Natural killer cell (primary cell): ENCODE data around the gene DAZAP1. TPM values are rescaled to one million over a fixed set of nuclear protein-coding genes. Genes with fewer than 3 reads are reported as not detected.

Experiments
- ATAC-seq, 3 donors: fragments of 150-1000 bp in 2 of 3; fragments of 200-7000 bp in 1 of 3; cut with Tn5 transposase; 1 replicate in 1 of 3; 2 replicates in 2 of 3; pipeline ENCODE4 v1.10.0; 2021; ENCODE audit warnings: mild to moderate bottlenecking in 2 of 3, moderate library complexity in 2 of 3
- DNase-seq, 2 donors: peaks; one replicate each; pipeline versions ENCODE4 v3.0.0 to v3.0.0-alpha.2; 2013 to 2021; ENCODE audit warnings: mixed read lengths in 1 of 2
- H3K27ac ChIP-seq: one replicate; pipeline ENCODE4 v1.5.1; 2013; ENCODE audit warnings: mild to moderate bottlenecking, low read length
- H3K27me3 ChIP-seq: one replicate; pipeline ENCODE4 v1.6.1; 2013; ENCODE audit warnings: low read length; ENCODE audit not compliant: control insufficient read depth, insufficient read depth
- H3K36me3 ChIP-seq: one replicate; pipeline ENCODE4 v1.6.1; 2013; ENCODE audit warnings: low read length; ENCODE audit not compliant: control insufficient read depth, insufficient read depth
- H3K4me1 ChIP-seq: one replicate; pipeline ENCODE4 v1.6.1; 2013; ENCODE audit warnings: low read length; ENCODE audit not compliant: control insufficient read depth, insufficient read depth
- H3K4me3 ChIP-seq: one replicate; pipeline ENCODE4 v1.5.1; 2013; ENCODE audit warnings: low read length
- H3K9me3 ChIP-seq: one replicate; pipeline ENCODE4 v1.6.1; 2013; ENCODE audit warnings: low read length; ENCODE audit not compliant: control insufficient read depth, insufficient read depth
- H3K27ac Mint-ChIP-seq, 2 donors: one replicate each; pipeline ENCODE4 v1.8.0; 2022; ENCODE audit warnings: mild to moderate bottlenecking in 2 of 2, mixed read lengths in 2 of 2, moderate library complexity in 1 of 2
- H3K27me3 Mint-ChIP-seq, 2 donors: one replicate each; pipeline ENCODE4 v1.8.0; 2022; ENCODE audit warnings: low read depth in 2 of 2, mixed read lengths in 2 of 2
- H3K36me3 Mint-ChIP-seq: one replicate; pipeline ENCODE4 v1.8.0; 2022; ENCODE audit warnings: mixed read lengths
- H3K4me1 Mint-ChIP-seq, 2 donors: one replicate each; pipeline ENCODE4 v1.8.0; 2022; ENCODE audit warnings: mixed read lengths in 2 of 2
- H3K4me3 Mint-ChIP-seq: one replicate; pipeline ENCODE4 v1.8.0; 2022; ENCODE audit warnings: mild to moderate bottlenecking, moderate library complexity, mixed read lengths
- H3K9me3 Mint-ChIP-seq, 2 donors: one replicate each; pipeline ENCODE4 v1.8.0; 2022; ENCODE audit warnings: mixed read lengths in 2 of 2
- CTCF ChIP-seq: fragments of 200-600 bp; IDR thresholded peaks from one replicate; pipeline ENCODE4 v1.8.0; 2022; ENCODE audit warnings: antibody characterized with exemption
- WGBS: methylation state at CpG from one replicate; pipeline ENCODE4 v1.1.7; 2013; ENCODE audit warnings: missing lambda C conversion rate; ENCODE audit not compliant: insufficient coverage; 5-methylcytosine and 5-hydroxymethylcytosine counted together
- intact Hi-C: fragments of 100-400 bp; cut with micrococcal nuclease; formaldehyde crosslinking; loops from one replicate; pipeline ENCODE4 v1.14.2; 2022
- total RNA-seq, 4 donors: library from RNA; stranded (reverse); fragments of 120-200 nt in 1 of 4; gene quantifications; one replicate each; pipeline versions ENCODE4 v1.2.3 to v1.2.4, GENCODE V29; 2013 to 2022

DAZAP1 gene
- total RNA-seq, 3 donors from 2014 or later (not counting 1 experiment from before 2014, with no cell fraction given): 166 to 207 (median 170) TPM

DNA sequence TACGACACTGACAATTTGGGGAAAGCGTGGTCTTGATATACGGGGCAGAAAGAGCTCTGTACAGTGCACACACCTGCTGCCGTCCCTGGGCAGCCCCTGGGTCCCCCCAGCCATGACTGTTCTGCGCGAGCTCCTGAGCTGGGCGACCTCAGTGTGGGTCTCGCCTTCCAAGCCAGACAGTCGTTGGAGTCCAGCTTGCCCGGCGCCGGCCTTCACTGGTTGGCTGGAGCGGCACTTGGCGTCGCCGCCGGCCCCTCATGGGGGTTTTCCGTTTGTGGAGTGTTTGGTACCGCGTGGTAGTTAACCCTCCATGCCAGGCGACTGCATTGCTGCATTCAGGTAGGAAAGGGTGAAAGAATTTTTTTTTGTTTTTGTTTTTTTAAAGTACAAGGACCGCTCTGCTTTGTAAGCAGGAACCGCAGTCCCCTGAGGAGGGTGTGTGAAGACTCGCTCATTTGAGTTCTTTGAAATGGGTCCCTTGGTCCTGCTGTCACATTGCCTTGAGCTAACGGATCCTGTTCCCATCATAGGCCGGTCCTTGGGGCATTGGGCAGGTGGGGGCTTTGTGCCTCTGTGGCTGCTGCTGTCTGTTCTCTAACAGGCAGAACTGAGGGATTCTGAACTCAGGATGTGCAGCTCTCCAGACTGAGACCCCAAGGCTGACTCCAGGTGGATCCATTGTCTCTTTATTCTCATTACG, 20.0 kb downstream of the DAZAP1 start:
- Histone ChIP-seq H3K9me3 (no peaks in the 10 kb centered on the region), H3K27me3 (no peaks in the 10 kb centered on the region), H3K4me1 (no peaks in the 10 kb centered on the region), H3K4me3 (no peak overlapping the region), H3K36me3 (peaks cover 64% of the 10 kb centered on the region), H3K27ac (no peak overlapping the region)
- ATAC-seq (no peak), DNase-seq (no peak)
- no peaks in the 10 kb centered on the region for H3K9me3 Mint-ChIP-seq
- WGBS: 93% methylated on average over 27 of the region's 27 CpGs
- no peaks in the 10 kb centered on the region for H3K27me3 Mint-ChIP-seq
- H3K4me1 Mint-ChIP-seq: peaks cover 0 to 4% of the 10 kb centered on the region in 2 donors
- intact Hi-C loops: no loop called here
- no peak overlapping the region for H3K27ac Mint-ChIP-seq
- no peak overlapping the region for H3K4me3 Mint-ChIP-seq
- no peak for TF ChIP-seq CTCF
- H3K36me3 Mint-ChIP-seq: no peaks in the 10 kb centered on the region

DNA sequence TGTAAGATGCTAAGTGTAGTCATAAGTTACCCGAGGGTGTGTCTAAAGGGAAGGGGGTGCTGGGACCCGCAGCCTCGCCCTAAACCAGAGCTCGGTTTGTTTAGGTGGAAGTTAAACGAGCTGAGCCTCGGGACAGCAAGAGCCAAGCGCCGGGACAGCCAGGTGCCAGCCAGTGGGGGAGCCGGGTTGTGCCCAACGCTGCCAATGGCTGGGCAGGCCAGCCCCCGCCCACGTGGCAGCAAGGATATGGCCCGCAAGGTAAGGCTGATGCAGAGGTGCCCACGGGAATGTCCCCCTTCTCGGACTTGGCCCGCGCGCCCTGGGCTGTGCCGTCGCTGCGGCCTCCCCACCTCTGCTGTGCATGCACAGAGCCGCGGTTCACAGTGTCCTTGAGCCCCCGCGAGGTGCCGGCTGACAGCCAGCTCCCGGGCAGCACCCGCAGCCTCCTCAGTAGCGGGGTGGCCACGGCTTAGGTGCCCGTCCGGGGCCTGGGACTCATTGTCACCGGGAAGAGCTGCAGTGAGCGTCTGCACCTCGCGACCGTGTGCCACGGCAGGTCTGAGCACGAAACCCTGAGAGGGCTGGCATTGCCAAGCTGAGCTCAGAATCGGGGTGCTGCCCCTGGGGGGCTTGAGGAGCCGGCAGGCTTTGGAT, 21.5 kb downstream of the DAZAP1 start:
- H3K36me3 ChIP-seq: peaks cover 65% of the 10 kb centered on the region
- no peak overlapping the region for H3K27ac ChIP-seq
- no peaks in the 10 kb centered on the region for H3K36me3 Mint-ChIP-seq
- H3K4me1 ChIP-seq: no peaks in the 10 kb centered on the region
- H3K4me3 Mint-ChIP-seq: no peak overlapping the region
- intact Hi-C loops: no loop called here
- no peaks in the 10 kb centered on the region for H3K27me3 Mint-ChIP-seq
- H3K27me3 ChIP-seq: no peaks in the 10 kb centered on the region
- H3K9me3 ChIP-seq: no peaks in the 10 kb centered on the region
- DNase-seq (no peak), ATAC-seq (no peak)
- no peak overlapping the region for H3K27ac Mint-ChIP-seq
- H3K9me3 Mint-ChIP-seq: no peaks in the 10 kb centered on the region
- WGBS: 97% methylated on average over 41 of the region's 41 CpGs
- no peaks in the 10 kb centered on the region for H3K4me1 Mint-ChIP-seq
- TF ChIP-seq CTCF: no peak
- H3K4me3 ChIP-seq: no peak overlapping the region

GRCh38 chr19:1429750-1430149, 22.4 kb downstream of the DAZAP1 start:
- H3K36me3 Mint-ChIP-seq: no peaks in the 10 kb centered on the region
- no peaks in the 10 kb centered on the region for H3K27me3 Mint-ChIP-seq
- DNase-seq (no peak), ATAC-seq (no peak)
- H3K9me3 ChIP-seq: no peaks in the 10 kb centered on the region
- peaks cover 66% of the 10 kb centered on the region for H3K36me3 ChIP-seq
- H3K27ac Mint-ChIP-seq: no peak overlapping the region
- no peaks in the 10 kb centered on the region for H3K4me1 Mint-ChIP-seq
- intact Hi-C loops: no loop called here
- H3K27ac ChIP-seq: no peak overlapping the region
- H3K27me3 ChIP-seq: no peaks in the 10 kb centered on the region
- WGBS: 96% methylated on average over 14 of the region's 14 CpGs
- H3K4me3 ChIP-seq: no peak overlapping the region
- no peaks in the 10 kb centered on the region for H3K9me3 Mint-ChIP-seq
- no peaks in the 10 kb centered on the region for H3K4me1 ChIP-seq
- H3K4me3 Mint-ChIP-seq: no peak overlapping the region
- no peak for TF ChIP-seq CTCF
